ENCODE results near the gene UBE2L6.

DNA sequence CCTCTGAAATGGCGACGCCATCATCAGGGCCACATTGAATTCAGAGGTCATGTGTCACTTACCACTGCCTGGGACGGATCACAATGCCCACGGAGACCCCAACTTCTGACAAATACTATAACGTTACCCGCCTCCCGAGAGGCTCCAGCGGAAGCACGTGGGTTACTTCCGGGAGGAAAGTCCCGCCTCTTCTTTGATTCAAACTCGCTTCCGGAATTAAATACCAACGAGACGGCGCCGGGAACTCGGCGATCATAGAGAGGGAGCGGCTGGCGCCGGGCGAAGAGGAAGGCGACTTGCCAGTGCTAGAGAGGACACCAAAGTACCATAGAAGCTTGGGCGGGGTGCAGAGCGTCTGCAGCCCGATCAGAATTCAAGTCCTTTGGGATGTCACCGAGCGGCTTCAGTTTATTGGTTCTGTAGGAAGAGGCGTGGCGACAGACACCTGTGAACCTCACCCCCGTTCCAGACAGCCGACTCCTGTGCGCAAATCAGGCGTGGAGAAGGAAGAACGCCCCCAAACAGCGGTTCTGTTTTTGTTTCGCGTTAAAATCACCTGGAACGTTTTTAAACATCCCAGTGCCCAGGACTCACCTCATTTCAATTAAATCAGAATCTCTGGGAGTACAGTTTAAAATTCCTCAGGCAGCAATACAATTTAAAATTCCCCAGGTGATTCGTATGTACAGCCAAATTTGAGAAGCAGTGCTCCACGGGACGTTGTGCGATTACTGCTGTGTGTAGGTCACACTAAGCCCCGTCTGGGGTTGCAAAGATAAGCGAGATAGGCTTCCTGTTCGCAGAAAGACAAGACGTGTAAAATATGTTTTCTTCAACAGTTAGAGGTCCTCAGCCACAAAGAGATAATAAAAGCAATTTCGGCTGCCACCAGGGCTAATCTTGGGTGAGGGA lies 36.6 kb downstream of the UBE2L6 start, which contains the start of gene TIMM10:
- TF ChIP-seq, protein P1, sequence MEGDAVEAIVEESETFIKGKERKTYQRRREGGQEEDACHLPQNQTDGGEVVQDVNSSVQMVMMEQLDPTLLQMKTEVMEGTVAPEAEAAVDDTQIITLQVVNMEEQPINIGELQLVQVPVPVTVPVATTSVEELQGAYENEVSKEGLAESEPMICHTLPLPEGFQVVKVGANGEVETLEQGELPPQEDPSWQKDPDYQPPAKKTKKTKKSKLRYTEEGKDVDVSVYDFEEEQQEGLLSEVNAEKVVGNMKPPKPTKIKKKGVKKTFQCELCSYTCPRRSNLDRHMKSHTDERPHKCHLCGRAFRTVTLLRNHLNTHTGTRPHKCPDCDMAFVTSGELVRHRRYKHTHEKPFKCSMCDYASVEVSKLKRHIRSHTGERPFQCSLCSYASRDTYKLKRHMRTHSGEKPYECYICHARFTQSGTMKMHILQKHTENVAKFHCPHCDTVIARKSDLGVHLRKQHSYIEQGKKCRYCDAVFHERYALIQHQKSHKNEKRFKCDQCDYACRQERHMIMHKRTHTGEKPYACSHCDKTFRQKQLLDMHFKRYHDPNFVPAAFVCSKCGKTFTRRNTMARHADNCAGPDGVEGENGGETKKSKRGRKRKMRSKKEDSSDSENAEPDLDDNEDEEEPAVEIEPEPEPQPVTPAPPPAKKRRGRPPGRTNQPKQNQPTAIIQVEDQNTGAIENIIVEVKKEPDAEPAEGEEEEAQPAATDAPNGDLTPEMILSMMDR (IDR thresholded peaks at IDR 0.05), result no peak
- no peak for TF ChIP-seq ZFX (IDR thresholded peaks at IDR 0.05; ENCODE audit: borderline replicate concordance)
